Hindlimb muscle (tissue), 1 donor: Measurements from ENCODE around the gene HAUS1. TPM values are rescaled to one million over a fixed set of nuclear protein-coding genes. Genes with fewer than 3 reads are reported as not detected.
A peak's percentile ranks its signal among the peaks of the same experiment; 100 is the strongest.
"Not testable (repeated sequence)": the region's sequence is repeated elsewhere in the genome, so short reads cannot be mapped to it uniquely, and the experiment has no call there.

Experiments used
- DNase-seq: peaks from one replicate; pipeline ENCODE4 v3.0.0-alpha.2; 2013
- polyA plus RNA-seq: library from polyadenylated mRNA; unstranded; fragments of 120-200 nt; gene quantifications from one replicate; pipeline ENCODE4 v1.2.1, GENCODE V29; 2013; ENCODE audit not compliant: insufficient read length

Gene HAUS1
- 19.2 TPM for polyA plus RNA-seq

- DNase-seq, result peak; percentile 90
Observed at GRCh38 chr18:46104128-46104911, at the start of gene HAUS1. HAUS1 (plus strand) TSS chr18:46104385; CDS start chr18:46104412, 27 bp downstream.

GRCh38 chr18:46054956-46055837, 49.0 kb upstream of the HAUS1 start:
- no peak for DNase-seq

GRCh38 chr18:46055838-46056230, 48.4 kb upstream of the HAUS1 start:
- no peak for DNase-seq

- DNase-seq, result no peak
Observed at GRCh38 chr18:46060359-46060841, 43.8 kb upstream of the HAUS1 start.

- DNase-seq, result no peak
Observed at GRCh38 chr18:46061387-46061786, 42.8 kb upstream of the HAUS1 start.

- DNase-seq, result no peak
Observed at GRCh38 chr18:46061796-46062195, 42.4 kb upstream of the HAUS1 start.

GRCh38 chr18:46062781-46063180, 41.4 kb upstream of the HAUS1 start:
- DNase-seq, result no peak

- no peak for DNase-seq
Observed at GRCh38 chr18:46067438-46068007, 36.7 kb upstream of the HAUS1 start.

GRCh38 chr18:46068763-46069162, 35.4 kb upstream of the HAUS1 start:
- DNase-seq, result no peak

- DNase-seq, result no peak
Observed at GRCh38 chr18:46069524-46069923, 34.7 kb upstream of the HAUS1 start.

- no peak for DNase-seq
Observed at GRCh38 chr18:46070232-46070631, 34.0 kb upstream of the HAUS1 start.

- no peak for DNase-seq
Observed at GRCh38 chr18:46070815-46071652, 33.2 kb upstream of the HAUS1 start.

GRCh38 chr18:46071653-46072375, 32.4 kb upstream of the HAUS1 start, which contains the start of gene PSTPIP2:
PSTPIP2 (minus strand) TSS chr18:46072260; CDS start chr18:46072188, 72 bp downstream.
- DNase-seq, result peak; percentile 66

- DNase-seq, result no peak
Observed at GRCh38 chr18:46072376-46072867, 31.8 kb upstream of the HAUS1 start.

- no peak for DNase-seq
Observed at GRCh38 chr18:46072959-46073358, 31.2 kb upstream of the HAUS1 start.

- peak; percentile 68 for DNase-seq
Observed at GRCh38 chr18:46073474-46074331, 30.5 kb upstream of the HAUS1 start.

GRCh38 chr18:46079336-46079735, 24.8 kb upstream of the HAUS1 start:
- no peak for DNase-seq

- DNase-seq, result no peak
Observed at GRCh38 chr18:46080156-46080555, 24.0 kb upstream of the HAUS1 start.

- DNase-seq, result no peak
Observed at GRCh38 chr18:46084431-46084830, 19.8 kb upstream of the HAUS1 start.

GRCh38 chr18:46088501-46088900, 15.7 kb upstream of the HAUS1 start:
- not testable (repeated sequence) for DNase-seq
